HG02571 (cell line): Measurements from ENCODE around the gene ACADS.

Experiments
- ATAC-seq: cut with Tn5 transposase; IDR thresholded peaks from one replicate; pipeline ENCODE4 v1.9.1; 2021; ENCODE audit warnings: mild to moderate bottlenecking, moderate library complexity; ENCODE audit not compliant: unreplicated experiment

The ACADS gene

DNA sequence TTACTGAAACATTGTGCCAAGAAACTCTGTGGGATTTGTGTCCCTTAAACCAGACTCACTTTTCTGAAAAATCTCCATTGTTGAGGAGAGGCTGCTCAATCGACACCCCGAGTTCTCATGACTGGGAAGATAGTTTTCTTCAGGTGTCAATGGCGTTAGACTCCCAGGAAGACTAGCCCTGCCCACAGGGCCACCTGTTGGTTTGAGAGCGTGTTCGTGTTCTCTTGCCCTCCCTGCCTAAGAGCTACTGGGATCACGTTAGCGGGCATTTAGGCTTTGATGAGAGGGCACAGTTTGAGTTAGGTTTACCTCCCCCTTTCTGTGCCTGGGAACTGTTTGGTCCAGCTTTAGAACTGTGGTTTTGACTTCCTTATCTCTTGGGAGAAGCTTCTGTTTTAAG is 26.1 kb upstream of the ACADS start:
- no peak for ATAC-seq

DNA sequence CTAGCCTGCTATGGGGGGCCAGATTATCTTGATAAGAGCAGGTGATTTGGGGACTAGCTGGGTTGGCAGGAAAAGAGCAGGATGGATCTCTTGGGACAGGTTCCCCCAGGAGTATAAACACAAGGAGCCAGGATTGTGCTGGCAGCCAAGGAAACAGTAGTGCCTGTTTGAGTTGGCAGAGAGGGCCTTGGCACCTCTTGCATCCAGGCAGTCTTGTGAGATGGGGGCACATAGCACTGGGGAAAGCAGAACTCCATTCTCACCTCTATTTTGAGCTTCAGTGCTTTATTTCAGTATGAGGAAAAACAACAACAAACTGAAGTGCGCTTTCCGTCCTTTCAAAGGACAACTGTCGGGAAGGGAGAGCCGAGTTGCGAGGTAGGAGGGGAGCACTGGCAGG is 24.7 kb upstream of the ACADS start:
- ATAC-seq: no peak

DNA sequence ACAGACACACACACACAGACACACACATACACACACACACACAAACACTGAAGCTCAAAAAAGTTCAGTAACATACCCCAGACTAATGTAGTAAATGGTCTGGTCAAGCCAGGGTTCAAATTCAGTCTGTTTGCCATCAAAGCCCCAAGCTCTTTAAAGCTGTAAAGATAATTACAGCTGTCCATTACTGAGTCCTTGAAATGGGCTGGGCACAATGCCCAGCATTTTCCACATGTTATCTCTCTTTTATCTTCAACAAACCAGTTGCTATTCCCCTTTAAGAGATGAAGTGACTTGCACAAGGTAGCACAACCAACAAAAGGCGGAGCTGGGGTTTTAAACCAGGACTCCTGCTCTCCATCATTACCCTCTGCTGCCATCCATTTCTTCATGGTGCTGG is 23.0 kb upstream of the ACADS start:
- ATAC-seq: no peak

DNA sequence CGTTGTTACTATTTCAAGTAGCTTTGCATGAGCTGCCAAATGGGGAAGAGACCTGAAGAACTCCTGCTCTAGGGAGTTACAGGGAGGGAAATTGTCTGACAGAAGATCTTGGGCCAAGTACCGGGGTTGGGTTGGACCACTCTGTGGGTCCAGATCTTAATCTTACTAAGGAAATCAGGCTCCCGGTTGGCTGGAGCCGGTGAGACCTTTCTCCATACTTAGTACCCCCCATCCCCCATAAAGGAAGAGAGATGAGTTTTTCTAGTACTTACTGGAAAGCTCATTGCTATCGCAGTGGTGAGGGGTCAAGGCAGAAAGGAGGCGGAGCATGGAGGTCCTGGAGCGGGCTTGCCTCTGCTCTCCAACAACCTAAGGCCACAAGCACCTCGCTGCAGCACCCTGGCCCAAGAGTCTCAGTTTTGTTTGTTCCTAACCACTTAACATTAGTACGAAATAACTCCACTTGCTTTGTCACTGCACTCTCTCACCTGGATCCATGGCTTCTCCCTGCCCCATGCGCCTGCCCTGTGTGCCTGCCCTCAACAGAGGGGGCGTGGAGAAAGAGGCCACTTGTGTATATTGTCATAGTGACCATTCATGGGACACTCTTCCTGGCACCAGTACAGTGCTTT is 22.2 kb upstream of the ACADS start:
- ATAC-seq: no peak

DNA sequence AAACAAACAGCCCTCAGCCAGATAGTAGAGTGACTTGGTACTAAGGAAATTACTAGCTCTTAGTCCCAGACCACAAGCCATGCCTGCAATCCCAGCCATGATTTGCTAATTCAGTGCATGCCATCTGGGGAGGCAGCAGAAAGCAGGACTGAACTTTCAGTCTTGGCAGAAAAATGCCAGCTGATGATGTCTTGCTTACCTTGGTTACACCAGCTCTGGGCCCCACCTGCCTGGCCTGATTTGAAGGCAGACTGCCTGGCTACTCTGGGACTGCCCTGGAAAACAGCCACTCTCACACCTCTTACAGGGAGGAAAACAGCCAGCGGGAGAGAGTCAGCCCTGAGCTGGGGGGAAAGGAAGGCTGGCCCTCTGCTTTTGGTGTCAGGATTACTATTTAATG is 20.0 kb upstream of the ACADS start:
- ATAC-seq: no peak

DNA sequence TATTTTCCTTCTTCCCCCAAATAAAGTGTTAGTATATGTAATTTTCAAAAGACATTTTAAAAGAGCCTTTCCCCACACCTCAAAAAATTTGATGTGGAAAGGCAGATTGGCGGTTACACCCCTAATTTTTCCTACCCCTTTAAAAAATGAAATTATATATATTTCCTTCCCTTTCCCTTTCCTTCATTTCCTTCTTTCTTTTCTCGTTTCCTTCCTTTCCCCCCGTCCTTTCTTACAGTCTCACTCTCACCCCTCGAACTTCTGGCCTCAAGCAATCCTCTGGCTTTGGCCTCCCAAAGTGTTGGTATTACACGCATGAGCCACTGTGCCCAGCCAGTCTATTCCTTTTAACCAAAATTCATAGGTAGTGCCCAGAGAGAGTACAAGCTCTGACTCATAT is 19.6 kb upstream of the ACADS start:
- ATAC-seq: no peak

DNA sequence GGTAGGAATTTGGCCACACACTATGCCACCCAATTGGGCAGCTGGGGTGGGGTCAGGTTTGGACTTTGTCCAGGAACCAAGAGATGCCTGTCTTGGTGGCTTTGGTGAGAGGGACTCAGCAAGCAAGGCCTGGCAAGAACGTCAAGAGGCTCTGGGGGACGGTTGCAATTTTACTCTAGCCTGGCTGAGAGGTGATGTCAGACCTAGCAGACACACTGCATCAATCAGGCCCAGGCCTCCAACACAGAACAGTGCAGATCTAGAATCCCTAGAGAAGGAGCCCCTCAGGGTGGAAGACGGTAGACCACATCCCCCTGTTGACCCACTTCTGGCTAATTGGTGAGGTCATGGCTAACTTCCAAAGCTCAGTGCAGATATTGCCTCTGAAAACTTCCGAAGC is 17.0 kb upstream of the ACADS start:
- ATAC-seq: no peak

DNA sequence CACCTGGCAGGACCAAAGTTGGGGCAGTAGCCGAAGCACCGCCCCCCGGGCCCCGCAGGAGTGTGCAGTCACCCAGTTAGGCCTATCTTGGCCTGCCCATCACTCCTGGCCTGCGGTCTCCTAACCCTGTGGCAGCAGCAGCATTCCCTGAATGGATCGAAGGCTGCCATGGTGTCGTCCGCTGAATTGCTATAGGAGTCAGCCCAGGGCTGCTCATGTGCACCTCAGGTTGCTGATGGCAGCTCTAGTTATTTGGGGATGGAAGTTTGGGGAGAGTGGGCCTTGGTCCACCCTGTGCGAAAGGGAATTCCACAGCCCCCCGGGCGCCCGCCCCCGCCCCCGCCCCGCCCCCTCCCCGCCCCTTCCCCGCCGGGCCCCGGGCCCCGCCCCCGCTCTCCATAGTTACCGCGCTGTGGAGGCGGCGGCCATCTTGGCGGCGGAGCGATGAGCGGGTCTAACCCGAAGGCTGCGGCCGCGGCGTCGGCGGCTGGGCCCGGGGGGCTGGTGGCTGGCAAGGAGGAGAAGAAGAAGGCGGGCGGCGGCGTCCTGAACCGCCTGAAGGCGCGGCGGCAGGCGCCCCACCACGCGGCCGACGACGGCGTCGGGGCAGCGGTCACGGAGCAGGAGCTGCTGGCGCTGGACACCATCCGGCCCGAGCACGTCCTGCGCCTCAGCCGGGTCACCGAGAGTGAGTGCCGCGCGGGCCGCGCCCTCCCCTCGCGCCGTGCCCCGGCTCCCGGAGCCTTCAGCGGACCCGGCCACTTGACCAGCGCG is 15.4 kb upstream of the ACADS start, which contains the start of gene UNC119B:
Gene UNC119B, plus strand, starts transcription at position 428 of the 774 bp plus-strand sequence. Its CDS starts 17 bp downstream, at position 445.
- peak; percentile 71 for ATAC-seq

DNA sequence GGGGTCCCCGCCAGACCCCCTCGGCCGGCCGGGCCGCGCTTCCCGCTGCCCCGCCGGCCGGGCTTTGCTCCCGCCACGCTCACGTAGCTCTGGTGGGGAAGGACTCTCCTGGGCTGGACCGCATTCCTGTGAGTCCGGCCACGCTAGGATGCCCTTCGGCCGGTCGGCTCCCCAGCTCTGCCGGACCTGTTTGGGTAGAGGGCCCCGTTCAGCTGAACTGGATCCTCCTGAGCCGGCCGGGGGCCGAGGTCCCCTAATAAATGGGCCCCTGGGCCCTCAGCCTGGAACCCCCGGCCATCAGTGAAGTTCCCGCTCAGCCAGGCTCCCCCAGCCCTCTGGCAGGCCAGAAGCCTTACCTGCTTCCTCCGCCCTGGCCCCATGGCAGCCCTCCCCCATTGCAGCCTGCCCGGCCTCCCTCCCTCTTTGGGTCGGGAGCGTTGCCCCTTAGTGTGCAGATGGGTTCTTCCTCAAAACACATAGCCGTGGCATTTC is 14.8 kb upstream of the ACADS start:
- peak; percentile 34 for ATAC-seq

DNA sequence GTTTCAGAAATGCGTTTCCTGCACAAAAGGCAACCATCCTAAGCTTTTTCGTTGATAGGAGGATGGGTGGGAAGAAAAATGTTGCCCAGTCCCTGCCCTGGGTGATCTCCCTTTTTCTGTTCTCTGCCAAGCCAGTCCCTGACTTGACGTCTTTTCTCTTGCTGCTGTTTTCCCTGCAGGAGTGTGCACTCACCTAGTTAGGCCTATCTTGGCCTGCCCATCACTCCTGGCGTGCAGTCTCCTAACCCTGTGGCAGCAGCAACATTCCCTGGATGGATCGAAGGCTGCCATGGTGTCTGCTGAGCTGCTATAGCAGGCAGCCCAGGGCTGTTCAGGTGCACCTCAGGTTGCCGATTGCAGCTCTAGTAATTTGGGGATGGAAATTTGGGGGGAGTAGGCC is 14.2 kb upstream of the ACADS start:
- ATAC-seq: no peak

DNA sequence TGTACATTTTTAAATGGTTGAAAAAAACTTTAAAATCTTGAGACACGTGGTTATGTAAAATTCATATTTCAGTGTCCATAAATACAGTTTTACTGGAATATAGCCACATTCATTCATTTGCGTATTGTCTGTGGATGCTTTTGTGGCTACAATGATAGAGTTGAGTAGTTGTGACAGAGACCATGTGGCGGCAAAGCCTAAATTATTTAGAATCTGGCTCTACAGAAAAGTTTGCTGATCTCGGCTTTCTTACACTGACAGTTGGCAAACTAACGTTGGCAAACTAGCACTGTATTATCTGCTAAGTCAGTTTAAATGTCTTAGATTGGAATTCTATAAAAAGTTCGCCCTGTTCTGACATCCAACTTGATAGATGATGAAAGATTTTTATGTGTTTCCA is 13.0 kb upstream of the ACADS start:
- ATAC-seq: no peak

DNA sequence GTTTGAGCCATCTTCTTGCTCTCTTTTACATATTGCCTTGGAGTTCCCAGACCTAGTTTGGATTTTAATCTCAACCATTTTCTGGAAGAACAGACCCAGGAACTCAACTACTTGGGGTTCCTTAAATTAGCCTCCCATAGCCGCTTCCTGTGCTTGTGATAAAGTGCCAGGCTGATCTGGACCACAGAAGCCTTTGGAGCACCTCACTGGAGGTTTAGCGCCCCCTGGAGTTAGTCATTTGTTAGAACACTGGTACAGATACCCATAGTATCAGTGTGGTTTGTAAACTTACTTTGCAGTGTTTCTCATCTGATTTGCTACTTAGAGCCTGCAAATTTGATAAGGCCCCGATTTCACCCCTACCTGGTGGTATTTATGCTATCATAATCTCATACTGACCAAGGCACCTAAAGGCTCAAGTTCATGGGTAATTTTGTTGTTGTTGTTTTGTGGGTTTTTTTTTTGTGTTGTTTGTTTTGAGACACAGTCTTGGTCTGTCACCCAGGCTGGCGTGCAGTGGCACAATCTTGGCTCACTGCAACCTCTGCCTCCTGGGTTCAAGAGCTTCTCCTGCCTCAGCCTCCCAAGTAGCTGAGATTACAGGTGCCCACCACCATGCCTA is 11.7 kb upstream of the ACADS start:
- ATAC-seq: no peak

DNA sequence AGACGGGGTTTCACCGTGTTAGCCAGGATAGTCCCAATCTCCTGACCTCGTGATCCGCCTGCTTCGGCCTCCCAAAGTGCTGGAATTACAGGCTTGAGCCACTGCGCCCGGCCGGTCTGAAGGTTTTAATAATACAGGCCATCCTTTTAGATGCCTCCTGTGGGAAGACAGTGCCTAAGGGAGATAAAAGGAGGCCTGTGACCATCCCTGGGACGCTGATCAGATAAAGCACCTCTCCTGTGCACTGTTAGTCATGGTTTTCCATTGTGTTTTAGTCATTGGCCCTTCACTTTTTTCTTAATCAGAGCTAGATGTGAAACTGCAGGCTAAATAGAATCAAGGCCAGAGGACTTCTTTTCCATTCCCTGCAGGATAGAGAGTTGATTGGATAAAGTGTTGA is 7.6 kb upstream of the ACADS start:
- ATAC-seq: no peak

DNA sequence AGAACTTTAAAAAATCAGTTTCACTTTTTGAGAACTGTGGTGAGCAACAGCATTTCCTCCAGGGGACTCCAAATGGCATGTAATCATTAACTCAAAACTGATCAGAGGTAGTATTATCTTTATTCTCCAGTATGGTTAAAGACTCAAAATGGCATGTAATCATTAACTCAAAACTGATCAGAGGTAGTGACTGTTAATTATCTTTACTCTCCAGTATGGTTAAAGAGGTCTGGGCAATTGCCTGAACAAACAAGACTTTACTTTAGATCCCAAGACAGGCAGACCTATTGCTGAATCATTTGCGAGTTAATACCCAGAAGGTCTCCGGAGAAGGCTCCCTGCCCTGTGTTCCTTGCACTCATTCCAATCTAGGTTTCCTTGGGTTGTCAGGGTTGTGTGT is 6.6 kb upstream of the ACADS start:
- no peak for ATAC-seq

DNA sequence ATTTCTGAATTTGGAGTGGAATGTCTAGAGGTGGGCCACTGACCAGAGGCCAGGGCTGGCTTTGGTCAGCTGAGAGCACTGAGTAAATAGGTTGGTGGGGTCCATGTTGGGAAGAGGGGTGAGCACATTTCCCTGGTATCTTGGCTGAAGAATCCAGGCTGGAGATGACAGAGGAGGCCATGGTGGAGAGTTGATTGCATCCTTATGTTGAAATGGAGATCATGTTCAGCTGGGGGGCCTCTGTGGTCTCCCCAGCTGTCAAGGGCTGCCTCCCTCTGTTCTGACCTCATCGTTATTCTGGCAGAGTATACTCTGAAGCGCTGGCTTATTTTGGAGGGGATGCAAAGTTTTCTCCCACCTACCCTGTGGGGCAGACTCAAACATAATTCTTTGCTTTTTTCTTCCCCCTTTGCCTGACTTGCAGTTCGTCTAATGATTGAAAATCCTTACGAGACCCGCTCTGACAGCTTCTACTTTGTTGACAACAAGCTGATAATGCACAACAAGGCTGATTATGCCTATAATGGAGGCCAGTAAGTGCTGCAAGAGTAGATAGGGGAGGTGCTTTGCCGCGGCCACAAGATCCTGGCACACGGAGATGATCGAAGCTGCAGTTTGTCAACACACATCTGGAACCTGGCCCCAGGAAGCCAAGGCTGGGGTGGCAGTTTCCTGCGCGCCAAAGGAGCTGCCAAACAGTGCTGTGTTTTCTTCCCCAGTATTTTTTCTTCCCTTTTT is 6.0 kb upstream of the ACADS start:
- no peak for ATAC-seq

DNA sequence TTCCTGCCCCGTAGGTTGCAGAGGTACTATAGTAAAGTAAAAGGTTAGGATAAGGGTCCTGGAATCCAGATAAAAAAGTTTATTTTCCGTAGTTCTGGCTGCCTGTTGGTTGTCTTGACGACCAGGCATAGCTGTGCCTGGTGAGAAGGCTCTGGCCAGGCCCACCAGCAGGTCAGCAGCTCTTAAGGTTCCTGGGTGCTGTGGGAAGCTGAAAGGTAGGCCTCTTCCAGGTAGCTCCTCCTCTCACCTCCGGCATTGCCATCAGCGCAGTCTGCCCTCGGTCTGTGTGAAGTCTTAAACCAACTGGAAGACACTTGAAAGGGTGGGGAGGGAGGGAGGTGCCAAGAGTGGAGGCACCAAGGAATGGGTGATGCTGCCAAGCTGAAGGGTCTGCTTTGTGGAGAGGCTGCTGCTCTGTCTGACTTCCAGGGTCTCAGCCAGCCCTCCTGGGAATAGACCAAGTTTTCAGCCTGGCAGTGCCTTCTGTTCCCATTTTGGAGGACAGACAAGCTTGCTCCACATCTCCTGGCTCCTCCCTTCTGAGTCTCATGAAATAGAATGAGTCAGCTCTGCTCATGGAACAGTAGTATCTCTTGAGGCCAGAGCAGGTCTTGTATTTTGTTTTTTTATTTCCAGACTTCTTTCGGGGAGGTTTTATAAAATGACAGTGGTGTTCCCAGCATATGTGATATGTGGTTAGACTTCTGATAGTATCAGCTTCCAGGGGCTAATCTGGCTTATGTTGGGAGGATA is 5.2 kb upstream of the ACADS start:
- ATAC-seq: no peak

DNA sequence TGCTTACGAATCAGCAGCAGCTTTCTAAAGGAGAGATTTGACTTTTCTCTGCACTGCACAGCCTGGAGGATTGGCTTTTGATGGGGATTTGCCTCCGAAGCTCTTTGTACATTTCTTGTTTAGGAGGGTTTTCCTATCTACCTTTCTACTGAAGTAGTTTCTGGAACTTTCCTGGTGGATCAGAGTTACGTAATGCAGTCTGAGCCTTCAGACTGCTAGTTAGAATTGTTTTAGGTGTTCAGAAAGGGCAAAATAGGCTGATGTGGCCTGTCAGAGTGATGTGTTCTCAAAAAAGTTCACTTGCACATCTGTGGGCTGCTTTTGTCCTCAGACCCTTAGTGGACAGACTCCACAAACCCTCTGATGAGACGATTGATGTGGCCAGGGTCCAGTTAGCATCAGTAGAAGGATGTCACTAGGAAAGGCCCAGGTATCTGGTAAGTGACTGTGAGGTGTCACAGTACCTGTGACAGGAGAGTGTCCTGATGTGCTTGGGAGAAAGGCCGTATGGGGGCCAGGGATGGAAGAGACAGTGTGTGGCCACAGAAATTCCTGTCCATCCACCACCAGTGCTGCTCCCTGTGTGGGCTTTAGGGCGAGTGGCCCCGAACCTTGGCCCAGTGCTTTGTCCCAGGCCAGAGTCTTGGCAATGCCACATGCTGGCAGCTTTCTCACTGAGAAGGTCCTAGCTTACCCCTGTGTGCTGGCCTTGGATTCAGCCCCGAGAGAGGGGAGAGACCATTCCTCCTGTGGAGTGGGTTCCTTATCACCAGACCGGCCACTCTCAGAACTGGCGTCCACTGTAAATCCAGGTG is 4.4 kb upstream of the ACADS start:
- no peak for ATAC-seq

DNA sequence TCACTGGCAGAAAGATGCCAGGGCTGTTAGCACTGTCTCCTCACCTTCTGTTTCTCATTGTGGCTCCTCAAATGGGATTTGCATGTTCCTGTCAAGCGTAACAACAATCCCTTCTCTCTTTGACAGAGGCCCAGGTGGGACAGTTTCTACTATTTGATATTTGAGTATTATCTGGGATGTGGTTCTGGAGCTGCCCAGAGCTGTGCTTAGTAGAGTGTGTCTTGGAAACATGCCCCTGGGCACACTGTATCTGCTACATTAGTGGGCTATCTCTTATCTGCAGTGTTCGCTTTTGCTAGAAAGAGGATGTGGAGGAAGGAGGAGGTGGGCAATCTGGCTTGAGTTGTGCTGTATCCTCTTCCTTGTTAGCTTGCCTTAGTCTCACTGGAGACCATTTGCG is 3.8 kb upstream of the ACADS start:
- no peak for ATAC-seq

DNA sequence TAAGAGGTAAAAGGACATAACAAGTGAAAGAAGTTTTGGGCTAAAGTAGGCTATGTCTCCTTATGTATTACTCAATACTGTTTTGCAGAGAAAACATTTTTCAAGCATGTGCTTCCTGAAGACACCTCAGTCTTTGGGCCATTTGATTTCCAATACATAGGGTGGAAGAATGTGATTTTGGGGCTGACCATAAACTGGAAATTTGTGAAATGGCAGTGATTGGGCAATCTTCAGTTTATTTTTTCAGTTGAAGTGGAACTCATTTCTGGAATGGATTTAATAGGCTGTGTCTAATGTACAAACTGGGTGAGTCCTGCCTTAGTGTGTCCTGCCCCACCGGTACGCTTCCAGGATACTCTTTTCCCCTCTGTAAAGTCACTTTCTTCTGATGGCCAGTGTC is 2.8 kb upstream of the ACADS start:
- ATAC-seq: no peak

DNA sequence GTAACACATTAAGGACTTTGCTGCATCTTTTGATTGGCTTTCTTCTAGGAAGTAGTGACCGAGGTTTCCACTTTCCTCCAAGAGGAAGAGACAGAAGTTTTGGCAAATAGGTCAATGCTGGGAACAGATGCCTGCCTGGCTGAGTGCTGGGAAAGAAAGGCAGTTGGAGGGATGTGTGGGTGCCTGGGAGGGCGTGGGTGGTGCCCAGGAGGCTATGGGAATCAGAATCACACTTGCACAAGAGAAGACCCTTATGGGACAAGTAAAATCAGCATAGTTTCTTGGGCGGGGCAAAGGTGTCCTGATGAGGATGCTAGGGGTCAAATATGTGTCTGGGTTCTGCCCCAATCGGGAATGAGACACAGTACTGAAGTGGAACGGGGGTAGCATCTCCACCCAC is 906 bp upstream of the ACADS start:
- no peak for ATAC-seq
